BJ (cell line): ENCODE measurements around the gene PPFIA3. TPM values are rescaled to one million over a fixed set of nuclear protein-coding genes. Genes with fewer than 3 reads are reported as not detected.
A peak's percentile ranks its signal among the peaks of the same experiment; 100 is the strongest.

Experiments
- CTCF ChIA-PET: fragments of 350-600 bp; formaldehyde crosslinking; extraction: SDS; loops from one replicate; lab custom pipeline; 2021; ENCODE audit warnings: antibody characterized with exemption, inconsistent platforms; lab: Yijun Ruan, JAX
- POLR2A ChIA-PET: fragments of 300-600 bp; sonication (Branson Sonifier 250); formaldehyde crosslinking; extraction: SDS; loops from one replicate; lab custom pipeline; 2021; ENCODE audit warnings: antibody characterized with exemption; lab: Charles Lee
- DNase-seq: peaks from one replicate; pipeline ENCODE4 v3.0.0-alpha.2; 2011; ENCODE audit warnings: low read depth
- H3K27me3 ChIP-seq: 2 replicates; pipeline ENCODE4 v1.6.0; 2011; ENCODE audit warnings: low read length; ENCODE audit not compliant: control insufficient read depth, insufficient read depth
- H3K36me3 ChIP-seq: 2 replicates; pipeline ENCODE4 v1.5.1; 2011; ENCODE audit warnings: low read length; ENCODE audit not compliant: control insufficient read depth, insufficient read depth
- H3K4me3 ChIP-seq: 2 replicates; pipeline ENCODE4 v1.5.1; 2011; ENCODE audit warnings: low read depth, mild to moderate bottlenecking, control low read depth, low read length
- polyA plus RNA-seq: library from polyadenylated mRNA; depleted of rRNA; stranded (reverse); fragments of >200 nt; gene quantifications from 2 replicates; pipeline ENCODE4 v1.2.3, GENCODE V29; 2011
- TF ChIP-seq, protein P1 (sequence below): IDR thresholded peaks from 2 replicates; pipeline ENCODE4 v1.5.1; 2011; ENCODE audit warnings: low read depth, mild to moderate bottlenecking, control low read depth, inconsistent platforms, low read length, moderate library complexity; ENCODE audit not compliant: insufficient read depth

PPFIA3 gene
- polyA plus RNA-seq, 1 experiment = 1.4 TPM

DNA sequence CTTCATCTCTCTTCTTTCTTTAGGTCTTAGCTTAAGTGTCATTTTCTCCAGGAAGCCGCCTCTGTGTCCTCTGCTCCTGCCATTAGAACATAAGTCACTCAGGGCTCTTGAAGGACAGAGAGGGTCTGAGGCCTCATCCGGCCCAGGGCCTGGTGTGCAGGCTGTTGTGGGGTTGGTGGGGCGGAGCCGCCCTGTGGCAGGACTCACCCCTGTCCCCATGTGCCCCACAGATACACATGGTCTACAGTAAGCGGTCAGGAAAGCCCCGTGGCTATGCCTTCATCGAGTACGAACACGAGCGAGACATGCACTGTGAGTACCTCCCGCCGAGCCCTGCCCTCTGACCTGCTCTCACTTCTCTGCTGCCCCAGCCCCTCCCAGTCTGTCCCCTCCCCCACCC is 18.2 kb upstream of the PPFIA3 start:
- no peak for DNase-seq
- Histone ChIP-seq H3K4me3 (no peak overlapping the region), H3K36me3 (peaks cover 57% of the 10 kb centered on the region), H3K27me3 (no peaks in the 10 kb centered on the region)
- CTCF ChIA-PET = no interaction called here
- TF ChIP-seq, protein P1, sequence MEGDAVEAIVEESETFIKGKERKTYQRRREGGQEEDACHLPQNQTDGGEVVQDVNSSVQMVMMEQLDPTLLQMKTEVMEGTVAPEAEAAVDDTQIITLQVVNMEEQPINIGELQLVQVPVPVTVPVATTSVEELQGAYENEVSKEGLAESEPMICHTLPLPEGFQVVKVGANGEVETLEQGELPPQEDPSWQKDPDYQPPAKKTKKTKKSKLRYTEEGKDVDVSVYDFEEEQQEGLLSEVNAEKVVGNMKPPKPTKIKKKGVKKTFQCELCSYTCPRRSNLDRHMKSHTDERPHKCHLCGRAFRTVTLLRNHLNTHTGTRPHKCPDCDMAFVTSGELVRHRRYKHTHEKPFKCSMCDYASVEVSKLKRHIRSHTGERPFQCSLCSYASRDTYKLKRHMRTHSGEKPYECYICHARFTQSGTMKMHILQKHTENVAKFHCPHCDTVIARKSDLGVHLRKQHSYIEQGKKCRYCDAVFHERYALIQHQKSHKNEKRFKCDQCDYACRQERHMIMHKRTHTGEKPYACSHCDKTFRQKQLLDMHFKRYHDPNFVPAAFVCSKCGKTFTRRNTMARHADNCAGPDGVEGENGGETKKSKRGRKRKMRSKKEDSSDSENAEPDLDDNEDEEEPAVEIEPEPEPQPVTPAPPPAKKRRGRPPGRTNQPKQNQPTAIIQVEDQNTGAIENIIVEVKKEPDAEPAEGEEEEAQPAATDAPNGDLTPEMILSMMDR = no peak
- POLR2A ChIA-PET = no interaction called here

DNA sequence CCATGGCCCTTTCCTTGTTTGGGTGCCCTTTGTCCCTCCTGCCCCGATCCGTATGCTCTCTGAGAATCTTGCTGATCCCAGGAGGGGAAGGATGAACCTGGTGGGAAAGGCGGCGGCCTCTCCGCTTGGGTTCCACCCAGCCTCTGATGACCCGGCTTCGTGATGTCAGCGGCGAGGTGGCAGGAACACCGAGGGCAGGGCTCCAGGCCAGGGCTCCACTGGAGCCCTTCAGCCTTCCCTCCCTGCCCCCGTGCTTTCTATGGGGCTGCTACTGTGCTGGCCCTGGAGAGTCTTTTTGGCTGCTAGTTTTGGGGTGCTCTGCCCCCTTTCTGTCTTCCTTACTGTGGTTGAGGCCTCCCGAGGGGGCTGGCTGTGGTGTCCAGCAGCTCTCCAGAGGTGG is 17.0 kb upstream of the PPFIA3 start:
- POLR2A ChIA-PET = no interaction called here
- CTCF ChIA-PET = no interaction called here
- no peak overlapping the region for H3K4me3 ChIP-seq
- no peaks in the 10 kb centered on the region for H3K27me3 ChIP-seq
- TF ChIP-seq, protein P1 = no peak
- peaks cover 63% of the 10 kb centered on the region for H3K36me3 ChIP-seq
- no peak for DNase-seq

DNA sequence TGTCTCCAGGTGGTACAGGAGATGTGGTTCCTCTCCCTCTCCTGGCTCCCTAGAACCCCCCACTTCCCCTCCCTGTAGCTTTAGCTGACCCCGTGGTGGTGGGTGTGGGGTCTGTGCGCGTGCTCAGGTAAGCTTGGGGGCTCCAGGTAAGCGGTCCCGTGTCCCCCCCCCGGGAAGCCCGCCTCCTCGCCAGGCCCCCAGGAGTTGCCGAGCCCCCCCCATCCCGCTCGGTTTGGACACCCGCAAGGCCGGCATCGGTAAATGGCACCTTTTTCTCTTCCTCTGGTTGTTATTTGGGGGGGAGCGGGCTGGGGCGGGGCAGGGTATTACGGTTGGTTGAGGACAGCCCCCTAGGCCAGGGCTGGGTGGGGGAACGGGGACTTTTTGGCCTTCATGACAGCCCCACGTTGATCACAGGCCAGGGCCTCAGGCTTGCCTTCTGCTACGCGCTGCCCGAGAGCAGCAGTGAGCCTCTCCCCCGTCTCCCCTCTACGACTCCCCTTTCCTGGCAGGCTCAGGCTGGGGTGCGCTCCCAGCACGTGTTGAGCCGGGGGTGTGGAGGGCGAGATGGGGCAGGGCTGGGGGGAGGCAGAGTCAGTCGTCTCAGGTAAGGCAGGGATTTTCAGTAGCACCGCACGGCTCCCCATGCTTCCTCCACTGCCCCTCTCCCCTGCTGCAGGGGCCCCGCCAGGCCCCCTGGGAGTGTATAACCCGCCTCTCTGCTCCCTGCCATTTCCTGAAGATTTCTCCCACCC is 15.8 kb upstream of the PPFIA3 start:
- CTCF ChIA-PET = interaction anchor here (0.6 to 1.4 kb wide), 3 partner anchors 10 to 23 kb away, joined by 3 read pairs; no protein-coding TSS in a partner anchor
- H3K36me3 ChIP-seq = peaks cover 63% of the 10 kb centered on the region
- H3K27me3 ChIP-seq = no peaks in the 10 kb centered on the region
- H3K4me3 ChIP-seq = no peak overlapping the region
- TF ChIP-seq, protein P1 = no peak
- POLR2A ChIA-PET = no interaction called here
- DNase-seq = no peak

DNA sequence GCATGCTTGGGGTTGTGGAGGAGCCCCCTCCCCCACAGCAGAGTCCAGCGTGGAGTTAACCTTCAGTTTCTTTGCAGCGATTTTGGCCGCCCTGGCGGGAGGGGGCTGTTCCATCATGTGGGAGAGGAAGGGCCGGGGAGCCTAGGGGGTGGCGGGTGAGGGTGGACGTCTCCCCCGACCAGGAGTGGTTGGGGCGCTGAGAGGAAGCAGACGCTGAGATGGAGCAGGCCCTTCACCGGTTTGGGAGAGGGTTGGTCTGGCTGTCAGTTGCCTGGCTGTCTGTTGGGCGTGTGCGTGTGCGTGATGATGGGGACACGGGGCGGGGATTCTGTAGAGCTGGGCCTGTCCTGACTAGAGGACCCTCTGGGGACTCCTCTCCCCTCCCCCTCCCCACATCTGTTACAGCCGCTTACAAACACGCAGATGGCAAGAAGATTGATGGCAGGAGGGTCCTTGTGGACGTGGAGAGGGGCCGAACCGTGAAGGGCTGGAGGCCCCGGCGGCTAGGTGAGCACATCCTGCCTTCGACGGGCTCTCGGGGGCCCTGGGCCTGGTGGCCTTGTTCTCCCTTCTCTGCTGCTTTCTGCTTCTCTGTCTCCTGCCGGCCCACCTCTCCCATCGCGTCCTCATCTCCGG is 15.0 kb upstream of the PPFIA3 start:
- no peaks in the 10 kb centered on the region for H3K27me3 ChIP-seq
- no peak overlapping the region for H3K4me3 ChIP-seq
- POLR2A ChIA-PET = no interaction called here
- peaks cover 61% of the 10 kb centered on the region for H3K36me3 ChIP-seq
- DNase-seq = no peak
- TF ChIP-seq, protein P1 = no peak
- CTCF ChIA-PET = interaction anchor here (0.6 to 2.8 kb wide), 5 partner anchors 9 to 16 kb away, joined by 3 to 21 read pairs (median 3); partner anchors contain the start of gene LIN7B

DNA sequence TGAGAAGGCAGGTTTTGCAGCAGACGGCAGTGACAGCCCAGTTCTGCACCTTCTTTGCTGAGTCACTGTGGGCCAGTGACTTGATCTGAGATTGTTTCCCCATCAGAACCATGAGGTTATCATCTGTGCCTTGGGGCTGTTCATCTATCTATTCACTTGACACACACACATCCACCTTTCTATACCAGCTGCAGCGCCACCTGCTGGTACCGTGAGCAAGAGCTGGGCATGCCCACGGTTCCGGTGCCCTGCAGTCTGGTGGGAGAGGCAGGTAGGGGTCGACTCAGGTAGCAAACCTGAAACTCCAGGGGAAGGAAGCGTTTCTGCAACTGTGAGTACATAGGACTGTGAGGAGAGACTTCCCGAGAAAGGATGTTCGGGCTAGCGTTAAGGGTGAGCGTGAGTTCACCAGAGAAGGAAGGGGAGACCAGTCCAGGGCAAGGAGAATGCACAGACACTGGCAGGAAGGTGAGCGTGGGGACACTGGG is 12.7 kb upstream of the PPFIA3 start:
- DNase-seq = no peak
- Histone ChIP-seq H3K36me3 (peaks cover 46% of the 10 kb centered on the region), H3K4me3 (no peak overlapping the region), H3K27me3 (no peaks in the 10 kb centered on the region)
- TF ChIP-seq, protein P1 = peak; percentile 86
- CTCF ChIA-PET = interaction anchor here (0.7 to 2.8 kb wide), 13 partner anchors 7 to 102 kb away, joined by 3 to 21 read pairs (median 5); partner anchors contain the start of gene LIN7B
- POLR2A ChIA-PET = no interaction called here
